NB4 (cell line): ENCODE results near the gene CPXM2.

Experiments
- DNase-seq: peaks from one replicate; pipeline ENCODE4 v3.0.0; 2010; ENCODE audit warnings: low read depth
- H3K4me3 ChIP-seq: one replicate; pipeline ENCODE4 v1.5.1; 2011; ENCODE audit warnings: mild to moderate bottlenecking, low read depth, low read length, moderate library complexity
- CTCF ChIP-seq: IDR thresholded peaks from one replicate; pipeline ENCODE4 v1.5.1; 2012; ENCODE audit warnings: low read depth, low read length
- MAX ChIP-seq: IDR thresholded peaks from 2 replicates; pipeline ENCODE4 v1.6.1; 2011; ENCODE audit warnings: low read depth, low read length
- MYC ChIP-seq: IDR thresholded peaks from 2 replicates; pipeline ENCODE4 v1.6.1; 2011; ENCODE audit warnings: low read depth, low read length
- POLR2A ChIP-seq: IDR thresholded peaks from 2 replicates; pipeline ENCODE4 v1.6.1; 2011; ENCODE audit warnings: mild to moderate bottlenecking; ENCODE audit not compliant: insufficient read length; ENCODE audit errors: extremely low read depth

Gene CPXM2

GRCh38 chr10:123934846-123935245, 43.2 kb upstream of the CPXM2 start:
- H3K4me3 ChIP-seq: no peak overlapping the region

DNA sequence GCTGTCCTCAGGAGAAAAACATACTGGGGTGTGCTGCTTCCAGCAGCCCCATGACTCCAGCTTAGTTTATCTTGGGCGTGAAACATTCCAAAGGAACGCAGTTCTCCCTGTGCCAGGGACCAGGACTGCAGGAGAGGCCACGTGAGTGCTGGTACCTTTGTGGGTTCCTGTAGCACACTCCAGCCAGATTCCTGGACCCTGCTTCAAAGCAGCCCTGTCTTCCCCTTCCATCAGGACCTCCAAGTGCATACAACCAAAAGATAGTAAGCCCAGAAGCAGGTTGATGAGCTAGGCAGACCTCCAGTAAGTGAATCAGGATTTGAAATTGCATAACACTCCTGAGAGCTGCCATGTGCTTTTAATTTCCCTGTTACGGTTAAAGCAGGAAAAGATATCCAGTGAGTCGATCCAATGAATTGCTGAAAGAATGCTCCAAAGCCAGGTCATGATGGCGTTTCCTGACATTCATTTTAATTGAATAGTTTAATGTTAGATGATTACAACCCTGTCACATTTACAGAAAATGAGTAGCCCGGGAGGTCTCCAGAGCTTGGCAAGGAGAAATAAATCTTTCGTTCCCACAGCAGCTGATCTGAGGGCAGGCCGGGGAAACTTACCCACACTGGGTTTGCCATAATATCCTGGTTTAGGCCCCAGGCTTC, 38.9 kb upstream of the CPXM2 start:
- no peak for DNase-seq
- TF ChIP-seq POLR2A: no peak
- TF ChIP-seq CTCF: no peak
- TF ChIP-seq MYC: no peak
- TF ChIP-seq MAX: no peak
- H3K4me3 ChIP-seq: no peak overlapping the region

More at GRCh38 chr10:123934846-123935245, 43.2 kb upstream of the CPXM2 start:
- DNase-seq: no peak
- TF ChIP-seq CTCF: no peak
- no peak for TF ChIP-seq POLR2A
- no peak for TF ChIP-seq MAX
- no peak for TF ChIP-seq MYC

DNA sequence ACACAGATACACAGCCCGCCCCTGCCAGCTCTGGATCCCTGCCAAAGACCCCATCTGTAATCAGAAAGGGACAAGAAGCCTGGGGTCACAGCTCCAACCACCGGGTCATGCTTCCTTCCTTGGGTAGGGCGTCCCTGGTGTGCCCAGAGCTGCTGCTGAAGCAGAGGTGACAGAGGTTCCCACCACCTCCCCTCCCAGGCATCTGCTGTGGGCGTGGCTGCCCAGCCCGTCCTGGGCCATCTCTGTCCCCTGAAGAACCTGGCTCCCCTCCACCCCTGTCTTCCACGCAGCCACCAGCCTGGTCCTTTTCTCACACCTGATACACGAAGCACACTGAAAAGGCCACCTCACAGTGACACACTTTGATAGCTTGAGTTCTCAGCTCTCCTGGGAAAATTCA, 38.2 kb upstream of the CPXM2 start:
- DNase-seq: no peak
- no peak for TF ChIP-seq POLR2A
- TF ChIP-seq MAX: no peak
- no peak for TF ChIP-seq CTCF
- no peak overlapping the region for H3K4me3 ChIP-seq

DNA sequence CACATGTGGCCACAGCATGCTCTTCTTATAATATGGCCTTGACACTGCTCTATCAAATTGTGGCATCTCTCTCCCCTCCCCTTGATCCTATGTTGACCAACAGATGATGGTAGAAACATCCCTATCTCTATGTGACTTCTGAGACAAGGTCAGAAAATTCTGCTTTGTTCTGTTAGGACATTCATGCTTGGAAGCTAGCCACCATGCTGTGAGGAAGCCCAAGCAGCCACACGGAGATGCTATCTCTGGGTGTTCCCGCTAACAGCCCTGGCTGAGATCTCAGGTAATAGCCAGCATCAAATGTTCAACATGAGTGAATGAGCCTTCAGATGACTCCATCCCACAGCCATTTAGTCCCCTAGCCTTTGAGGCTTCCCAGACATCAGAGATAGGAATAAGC, 36.8 kb upstream of the CPXM2 start:
- no peak for TF ChIP-seq POLR2A
- no peak for TF ChIP-seq MYC
- TF ChIP-seq CTCF: no peak
- no peak for TF ChIP-seq MAX
- H3K4me3 ChIP-seq: no peak overlapping the region
- no peak for DNase-seq

DNA sequence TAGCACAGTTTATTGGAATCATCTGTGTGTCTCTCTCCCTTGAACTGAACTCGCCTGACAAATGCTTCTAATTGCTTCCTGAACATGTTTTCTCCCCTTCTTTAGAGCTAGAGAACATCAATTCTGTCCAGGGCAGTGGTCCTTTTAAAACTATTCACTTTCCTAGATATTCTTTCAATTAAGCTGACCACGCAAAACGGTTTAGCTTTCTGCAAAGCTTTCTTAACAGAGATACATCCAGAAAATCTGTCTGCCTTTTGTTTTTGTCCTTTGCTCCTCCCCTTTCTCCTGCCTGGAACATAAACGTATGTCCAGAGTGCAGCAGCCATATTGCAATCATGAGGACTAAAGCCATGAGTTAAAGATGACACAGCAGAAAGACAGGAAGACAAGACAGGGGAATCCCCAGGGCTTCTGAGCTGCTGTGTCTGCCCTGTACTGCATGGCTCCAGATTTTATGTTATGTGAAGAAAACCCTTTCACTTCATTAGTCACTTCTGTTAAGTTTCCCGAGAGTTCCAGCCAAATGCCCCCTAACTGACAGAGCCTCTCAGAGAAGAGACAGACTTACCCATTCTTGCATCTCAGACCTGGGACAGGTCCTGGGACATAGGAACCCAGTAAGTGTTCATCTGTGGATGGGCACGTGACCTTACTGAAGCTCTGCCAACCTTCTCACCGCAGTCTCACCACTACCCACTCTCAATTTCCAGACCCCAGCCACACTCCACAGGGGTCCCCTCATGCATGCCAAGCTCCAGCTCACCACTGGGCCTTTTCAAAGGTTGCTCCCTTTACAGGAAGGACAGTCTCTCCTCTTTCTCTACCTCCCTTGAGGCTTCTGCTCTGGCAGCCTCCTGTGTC, 35.0 kb upstream of the CPXM2 start:
- TF ChIP-seq MAX (no peak), CTCF (no peak), POLR2A (no peak), MYC (no peak)
- no peak overlapping the region for H3K4me3 ChIP-seq
- peak; percentile 45 for DNase-seq
